OCI-LY1 (cell line): ENCODE measurements around the gene DOCK7.

ENCODE experiments used
- H2AFZ ChIP-seq: fragments of 200-600 bp; sonication (generic), shearing (Covaris generic); 2 replicates; pipeline ENCODE4 v1.6.0; 2014; ENCODE audit warnings: antibody characterized with exemption, mild to moderate bottlenecking, low read length
- H3F3A ChIP-seq: fragments of 200-600 bp; sonication (generic), shearing (Covaris generic); 2 replicates; pipeline ENCODE4 v1.6.0; 2014; ENCODE audit warnings: mild to moderate bottlenecking, antibody characterized with exemption, low read length, moderate library complexity; ENCODE audit not compliant: insufficient read depth
- H3K27ac ChIP-seq: fragments of 200-600 bp; sonication (generic); 2 replicates; pipeline ENCODE4 v1.5.1; 2014; ENCODE audit warnings: low read length, mixed run types, mild to moderate bottlenecking, low read depth; ENCODE audit not compliant: poor library complexity, severe bottlenecking
- H3K27me3 ChIP-seq: fragments of 200-600 bp; sonication (generic); 2 replicates; pipeline ENCODE4 v1.6.0; 2014; ENCODE audit warnings: antibody characterized with exemption, mild to moderate bottlenecking, low read length, moderate library complexity; ENCODE audit not compliant: insufficient read depth
- H3K36me3 ChIP-seq: fragments of 200-600 bp; sonication (generic); 2 replicates; pipeline ENCODE4 v1.6.1; 2014; ENCODE audit warnings: mild to moderate bottlenecking, antibody characterized with exemption, low read length, moderate library complexity, mixed read lengths; ENCODE audit not compliant: insufficient read depth
- H3K4me1 ChIP-seq: fragments of 200-600 bp; sonication (generic); 2 replicates; pipeline ENCODE4 v1.5.1; 2014; ENCODE audit warnings: mild to moderate bottlenecking, low read length, moderate library complexity; ENCODE audit not compliant: insufficient read depth, severe bottlenecking
- H3K4me2 ChIP-seq: fragments of 200-600 bp; sonication (generic), shearing (Covaris generic); 2 replicates; pipeline ENCODE4 v1.6.1; 2014; ENCODE audit warnings: low read length
- H3K4me3 ChIP-seq: fragments of 200-600 bp; sonication (generic); 2 replicates; pipeline ENCODE4 v1.5.1; 2014; ENCODE audit warnings: low read length, low read depth, mild to moderate bottlenecking, mixed read lengths; ENCODE audit not compliant: poor library complexity, severe bottlenecking
- H3K79me2 ChIP-seq: fragments of 200-600 bp; shearing (Covaris generic); 2 replicates; pipeline ENCODE4 v1.6.1; 2016; ENCODE audit warnings: mixed run types, low read length, mixed read lengths; ENCODE audit not compliant: insufficient read depth
- H3K9ac ChIP-seq: fragments of 200-600 bp; sonication (generic), shearing (Covaris generic); 2 replicates; pipeline ENCODE4 v1.6.1; 2014; ENCODE audit warnings: mild to moderate bottlenecking, low read length, mixed read lengths
- H3K9me2 ChIP-seq: fragments of 200-600 bp; sonication (generic), shearing (Covaris generic); 2 replicates; pipeline ENCODE4 v1.6.1; 2014; ENCODE audit warnings: low read depth, mild to moderate bottlenecking, low read length, mixed read lengths
- H3K9me3 ChIP-seq: fragments of 200-600 bp; shearing (Covaris generic); 2 replicates; pipeline ENCODE4 v1.6.1; 2014; ENCODE audit warnings: low read length, mixed read lengths
- H4K20me1 ChIP-seq: fragments of 200-600 bp; sonication (generic), shearing (Covaris generic); 2 replicates; pipeline ENCODE4 v1.6.0; 2016; ENCODE audit warnings: mild to moderate bottlenecking, low read length; ENCODE audit not compliant: insufficient read depth
- CTCF ChIP-seq: fragments of 200-600 bp; sonication (generic), shearing (Covaris generic); IDR thresholded peaks from 2 replicates; pipeline ENCODE4 v1.5.1; 2017; ENCODE audit warnings: mild to moderate bottlenecking, antibody characterized with exemption, low read length, moderate library complexity, mixed read lengths
- EZH2 ChIP-seq: fragments of 200-600 bp; sonication (generic), shearing (Covaris generic); IDR thresholded peaks from 2 replicates; pipeline ENCODE4 v1.8.0; 2017; ENCODE audit warnings: borderline replicate concordance, mixed run types, mild to moderate bottlenecking, antibody characterized with exemption, low read length, moderate library complexity, mixed read lengths

Gene DOCK7

DNA sequence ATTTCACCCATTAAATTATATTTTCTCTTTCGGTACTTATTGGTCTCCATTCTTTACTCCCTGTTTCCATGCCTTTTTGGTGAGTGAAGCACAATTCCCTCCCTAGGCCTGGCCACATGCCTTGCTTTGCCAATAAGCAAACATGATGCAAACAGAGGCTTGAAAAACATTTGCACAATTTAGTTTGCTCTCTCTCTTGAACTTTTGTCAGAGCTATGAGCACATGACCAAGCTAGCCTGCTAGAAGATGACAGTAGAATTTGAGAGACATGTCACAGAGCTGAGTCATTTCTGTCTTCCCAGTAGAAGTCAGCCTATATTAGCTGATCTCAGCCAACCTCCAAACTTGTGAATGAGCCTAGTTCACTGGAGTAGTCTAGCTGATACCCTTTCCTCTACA is 66.3 kb downstream of the DOCK7 start:
- no peak overlapping the region for H3K27ac ChIP-seq

GRCh38 chr1:62613890-62614289 is 74.3 kb downstream of the DOCK7 start:
- H3K4me2 ChIP-seq = peak overlapping the region; percentile 56; the same call in 1 of the 2 replicates

More for the DNA sequence above, 66.3 kb downstream of the DOCK7 start:
- H2AFZ ChIP-seq = no peak overlapping the region
- no peaks in the 10 kb centered on the region for H3K36me3 ChIP-seq
- no peaks in the 10 kb centered on the region for H3K27me3 ChIP-seq
- TF ChIP-seq CTCF (no peak), EZH2 (no peak)
- H3K4me2 ChIP-seq = no peak overlapping the region
- H3K9me3 ChIP-seq = no peaks in the 10 kb centered on the region
- no peaks in the 10 kb centered on the region for H4K20me1 ChIP-seq
- H3K9me2 ChIP-seq = no peaks in the 10 kb centered on the region
- no peak overlapping the region for H3K4me3 ChIP-seq
- H3K79me2 ChIP-seq = no peaks in the 10 kb centered on the region
- no peaks in the 10 kb centered on the region for H3F3A ChIP-seq
- H3K4me1 ChIP-seq = peaks cover 11% of the 10 kb centered on the region
- no peak overlapping the region for H3K9ac ChIP-seq

DNA sequence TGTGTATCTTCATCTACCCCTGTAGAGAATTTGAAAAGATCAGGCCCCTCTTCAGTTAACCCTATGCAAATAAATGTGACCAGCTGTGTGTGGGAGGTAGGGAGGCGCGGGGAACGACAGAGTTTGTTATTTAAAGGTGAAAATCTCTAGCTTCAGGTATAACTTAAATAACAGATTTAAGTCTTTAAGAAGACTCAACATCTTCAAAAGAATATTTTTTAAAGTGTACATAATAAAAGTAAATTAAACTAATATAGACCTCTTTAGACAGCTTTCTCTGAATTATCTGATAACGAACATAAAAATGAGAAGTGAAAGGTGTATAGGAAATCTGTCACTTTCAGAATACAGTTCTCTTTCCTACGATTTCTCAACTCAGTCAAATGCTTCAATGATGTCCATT is 74.9 kb downstream of the DOCK7 start:
- H2AFZ ChIP-seq = peak overlapping the region; percentile 55; the same call in 1 of the 2 replicates
- H3K36me3 ChIP-seq = no peaks in the 10 kb centered on the region
- no peaks in the 10 kb centered on the region for H3K79me2 ChIP-seq
- no peaks in the 10 kb centered on the region for H3F3A ChIP-seq
- H3K4me2 ChIP-seq = peak overlapping the region; percentile 56
- H4K20me1 ChIP-seq = no peaks in the 10 kb centered on the region
- H3K4me1 ChIP-seq = peaks cover 17% of the 10 kb centered on the region
- peak overlapping the region; percentile 24 for H3K4me3 ChIP-seq
- H3K9me2 ChIP-seq = no peaks in the 10 kb centered on the region
- H3K9me3 ChIP-seq = no peaks in the 10 kb centered on the region
- TF ChIP-seq CTCF (no peak), EZH2 (no peak)
- H3K9ac ChIP-seq = 0 out of 2 replicates have a peak overlapping the region, but pooled peaks have one; percentile 3
- peak overlapping the region; percentile 72 for H3K27ac ChIP-seq
- H3K27me3 ChIP-seq = no peaks in the 10 kb centered on the region

More at GRCh38 chr1:62613890-62614289, 74.3 kb downstream of the DOCK7 start:
- no peaks in the 10 kb centered on the region for H4K20me1 ChIP-seq
- H3K4me1 ChIP-seq = peaks cover 17% of the 10 kb centered on the region
- H3F3A ChIP-seq = no peaks in the 10 kb centered on the region
- no peak overlapping the region for H3K4me3 ChIP-seq
- no peak overlapping the region for H3K9ac ChIP-seq
- no peaks in the 10 kb centered on the region for H3K9me2 ChIP-seq
- H3K9me3 ChIP-seq = no peaks in the 10 kb centered on the region
- peak overlapping the region; percentile 72 for H3K27ac ChIP-seq
- no peaks in the 10 kb centered on the region for H3K27me3 ChIP-seq
- no peak overlapping the region for H2AFZ ChIP-seq
- no peaks in the 10 kb centered on the region for H3K36me3 ChIP-seq
- no peaks in the 10 kb centered on the region for H3K79me2 ChIP-seq
- TF ChIP-seq CTCF = no peak
- TF ChIP-seq EZH2 = no peak
